HFFc6 (cell line): ENCODE measurements around the gene TTC9C. TPM values are rescaled to one million over a fixed set of nuclear protein-coding genes. Genes with fewer than 3 reads are reported as not detected.
A peak's percentile ranks its signal among the peaks of the same experiment; 100 is the strongest.

Experiments
- DNase-seq: peaks from one replicate; pipeline ENCODE4 v3.0.0-alpha.2; 2018
- H3K27ac Mint-ChIP-seq: 2 replicates; pipeline ENCODE4 v1.8.0; 2020; ENCODE audit warnings: mild to moderate bottlenecking, mixed read lengths
- H3K27me3 Mint-ChIP-seq: 2 replicates; pipeline ENCODE4 v1.8.0; 2021; ENCODE audit warnings: mild to moderate bottlenecking, moderate library complexity, mixed read lengths; ENCODE audit not compliant: insufficient read depth
- H3K36me3 Mint-ChIP-seq: 2 replicates; pipeline ENCODE4 v1.8.0; 2021; ENCODE audit warnings: low read depth, mixed read lengths
- H3K4me1 Mint-ChIP-seq: 2 replicates; pipeline ENCODE4 v1.8.0; 2020; ENCODE audit warnings: low read depth, mixed read lengths
- H3K4me3 Mint-ChIP-seq: 2 replicates; pipeline ENCODE4 v1.8.0; 2020; ENCODE audit warnings: mild to moderate bottlenecking, moderate library complexity, mixed read lengths
- H3K9me3 Mint-ChIP-seq: 2 replicates; pipeline ENCODE4 v1.8.0; 2020; ENCODE audit warnings: mild to moderate bottlenecking, mixed read lengths
- total RNA-seq, 6 experiments: library from RNA; stranded (reverse); fragmentation: NEBNext Ultra II Directional; extraction: Animal tissue kit (Norgen Biotek cat#: 25700); gene quantifications; 2 replicates in 1 of 6; 3 replicates in 5 of 6; pipeline ENCODE4 v1.2.3, GENCODE V29; 2021
- TF ChIP-seq, protein P1 (sequence below): fragments of 200-600 bp; sonication (generic); IDR thresholded peaks from 2 replicates; pipeline ENCODE4 v1.5.0; 2021; ENCODE audit warnings: antibody characterized with exemption, mild to moderate bottlenecking

TTC9C gene
- total RNA-seq, 6 experiments from 2014 or later = 46.2 to 52.7 (median 50.0) TPM

DNA sequence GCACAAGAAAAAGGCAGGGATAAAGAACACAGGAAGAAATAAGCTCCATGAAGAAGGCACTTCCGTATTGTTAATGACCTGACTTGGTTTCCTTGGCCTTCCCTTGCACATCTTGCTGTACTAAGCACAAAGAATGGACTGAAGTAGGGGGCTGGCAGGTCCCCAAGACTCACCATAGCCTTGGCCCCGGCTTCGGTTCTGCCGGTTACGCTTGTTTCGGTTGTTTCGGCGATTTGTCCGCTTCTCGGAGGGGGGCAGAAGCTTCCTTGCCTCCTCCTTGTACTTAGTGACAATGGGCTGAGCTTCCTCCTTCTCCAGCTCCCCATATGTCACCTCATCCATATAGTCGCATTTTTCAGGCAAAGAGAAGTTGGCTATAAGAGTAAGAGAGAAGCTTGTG, 11.5 kb upstream of the TTC9C start:
- Mint-ChIP-seq H3K36me3 (peaks cover 58% of the 10 kb centered on the region), H3K27me3 (no peaks in the 10 kb centered on the region; the same call in 1 of the 2 replicates), H3K4me1 (peaks cover 18% of the 10 kb centered on the region), H3K27ac (no peak overlapping the region), H3K4me3 (no peak overlapping the region), H3K9me3 (no peaks in the 10 kb centered on the region)
- TF ChIP-seq, protein P1, sequence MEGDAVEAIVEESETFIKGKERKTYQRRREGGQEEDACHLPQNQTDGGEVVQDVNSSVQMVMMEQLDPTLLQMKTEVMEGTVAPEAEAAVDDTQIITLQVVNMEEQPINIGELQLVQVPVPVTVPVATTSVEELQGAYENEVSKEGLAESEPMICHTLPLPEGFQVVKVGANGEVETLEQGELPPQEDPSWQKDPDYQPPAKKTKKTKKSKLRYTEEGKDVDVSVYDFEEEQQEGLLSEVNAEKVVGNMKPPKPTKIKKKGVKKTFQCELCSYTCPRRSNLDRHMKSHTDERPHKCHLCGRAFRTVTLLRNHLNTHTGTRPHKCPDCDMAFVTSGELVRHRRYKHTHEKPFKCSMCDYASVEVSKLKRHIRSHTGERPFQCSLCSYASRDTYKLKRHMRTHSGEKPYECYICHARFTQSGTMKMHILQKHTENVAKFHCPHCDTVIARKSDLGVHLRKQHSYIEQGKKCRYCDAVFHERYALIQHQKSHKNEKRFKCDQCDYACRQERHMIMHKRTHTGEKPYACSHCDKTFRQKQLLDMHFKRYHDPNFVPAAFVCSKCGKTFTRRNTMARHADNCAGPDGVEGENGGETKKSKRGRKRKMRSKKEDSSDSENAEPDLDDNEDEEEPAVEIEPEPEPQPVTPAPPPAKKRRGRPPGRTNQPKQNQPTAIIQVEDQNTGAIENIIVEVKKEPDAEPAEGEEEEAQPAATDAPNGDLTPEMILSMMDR = no peak
- no peak for DNase-seq

GRCh38 chr11:62719302-62719978, 8.8 kb upstream of the TTC9C start:
- TF ChIP-seq, protein P1 = no peak
- no peak overlapping the region for H3K4me3 Mint-ChIP-seq
- peaks cover 73% of the 10 kb centered on the region for H3K36me3 Mint-ChIP-seq
- H3K27ac Mint-ChIP-seq = peak overlapping the region; percentile 58
- peaks cover 30% of the 10 kb centered on the region for H3K4me1 Mint-ChIP-seq
- no peak for DNase-seq
- H3K27me3 Mint-ChIP-seq = no peaks in the 10 kb centered on the region; the same call in none of the 2 replicates
- no peaks in the 10 kb centered on the region for H3K9me3 Mint-ChIP-seq

GRCh38 chr11:62721994-62722393, 6.3 kb upstream of the TTC9C start:
- TF ChIP-seq, protein P1 = peak; percentile 32; the same call in 1 of the 2 replicates
- Mint-ChIP-seq H3K36me3 (peaks cover 73% of the 10 kb centered on the region), H3K4me3 (no peak overlapping the region), H3K9me3 (no peaks in the 10 kb centered on the region), H3K4me1 (peaks cover 41% of the 10 kb centered on the region), H3K27me3 (no peaks in the 10 kb centered on the region; the same call in 1 of the 2 replicates), H3K27ac (peak overlapping the region; percentile 18; the same call in 1 of the 2 replicates)
- no peak for DNase-seq

- Mint-ChIP-seq H3K4me1 (peaks cover 41% of the 10 kb centered on the region), H3K9me3 (no peaks in the 10 kb centered on the region), H3K4me3 (peak overlapping the region; percentile 96), H3K27ac (peak overlapping the region; percentile 6; the same call in 1 of the 2 replicates), H3K27me3 (peaks cover 3% of the 10 kb centered on the region; the same call in 1 of the 2 replicates), H3K36me3 (peaks cover 70% of the 10 kb centered on the region)
- no peak for DNase-seq
- TF ChIP-seq, protein P1 = no peak
Measured at GRCh38 chr11:62724171-62724570, 4.1 kb upstream of the TTC9C start.

DNA sequence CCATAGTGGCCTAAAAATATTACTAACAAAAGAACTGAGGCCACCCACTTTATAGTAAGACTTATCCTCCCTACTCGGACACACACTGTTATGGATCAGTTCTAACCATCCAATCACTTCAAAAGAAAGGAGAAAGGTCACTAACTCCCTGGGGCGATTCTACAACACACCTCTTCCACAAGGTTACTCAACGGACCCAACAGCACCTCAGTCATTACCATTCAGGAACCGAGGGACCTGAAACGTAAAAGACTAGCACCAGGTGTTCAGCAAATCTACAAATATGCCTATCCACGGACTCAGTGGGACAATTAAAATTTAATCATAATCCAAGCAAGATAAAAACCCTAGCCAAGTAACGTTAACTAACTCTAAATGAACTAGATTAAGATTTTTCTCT, 2.6 kb upstream of the TTC9C start:
- Mint-ChIP-seq H3K9me3 (no peaks in the 10 kb centered on the region), H3K27ac (peak overlapping the region; percentile 99), H3K4me1 (peaks cover 40% of the 10 kb centered on the region), H3K36me3 (peaks cover 64% of the 10 kb centered on the region), H3K27me3 (peaks cover 3% of the 10 kb centered on the region; the same call in 1 of the 2 replicates), H3K4me3 (peak overlapping the region; percentile 96)
- TF ChIP-seq, protein P1 = no peak
- no peak for DNase-seq
